HepG2 (cell line): ENCODE measurements around the gene SLC27A2. TPM values are rescaled to one million over a fixed set of nuclear protein-coding genes. Genes with fewer than 3 reads are reported as not detected.

Source experiments
- ATF7-NPFF ChIP-seq: sonication (generic); formaldehyde crosslinking; IDR thresholded peaks from 2 replicates; pipeline ENCODE4 v1.8.1; 2023; ENCODE audit warnings: mild to moderate bottlenecking, low read depth, missing genetic modification reagents, moderate library complexity
- CENPX ChIP-seq: sonication (generic); formaldehyde crosslinking; IDR thresholded peaks from 2 replicates; pipeline ENCODE4 v1.9.0; 2021; ENCODE audit warnings: mild to moderate bottlenecking, missing genetic modification reagents, moderate library complexity
- CHCHD3 ChIP-seq: sonication (generic); formaldehyde crosslinking; IDR thresholded peaks from 2 replicates; pipeline ENCODE4 v1.8.0; 2022; ENCODE audit warnings: mild to moderate bottlenecking, missing genetic modification reagents, moderate library complexity
- HOXA7 ChIP-seq: sonication (generic); formaldehyde crosslinking; IDR thresholded peaks from 2 replicates; pipeline ENCODE4 v1.8.1; 2022; ENCODE audit warnings: mild to moderate bottlenecking, missing genetic modification reagents, moderate library complexity
- JUND ChIP-seq: sonication (generic); formaldehyde crosslinking; IDR thresholded peaks from 2 replicates; pipeline ENCODE4 v1.8.0; 2022; ENCODE audit warnings: mild to moderate bottlenecking, missing genetic modification reagents
- KDM5A ChIP-seq: fragments of 200-600 bp; sonication (generic); IDR thresholded peaks from 2 replicates; pipeline ENCODE4 v1.7.0; 2018; ENCODE audit warnings: antibody characterized with exemption, mild to moderate bottlenecking, low read length, borderline replicate concordance
- PLRG1 ChIP-seq: fragments of 450-650 bp; conservative IDR thresholded peaks from 2 replicates; pipeline ENCODE4 v1.6.1; 2016
- POGZ ChIP-seq: sonication (generic); formaldehyde crosslinking; IDR thresholded peaks from 2 replicates; pipeline ENCODE4 v1.4.0; 2020; ENCODE audit warnings: mild to moderate bottlenecking, missing genetic modification reagents
- RBM39 ChIP-seq: fragments of 200-400 bp; formaldehyde crosslinking; IDR thresholded peaks from one replicate; pipeline ENCODE4 v1.6.1; 2018; ENCODE audit warnings: antibody characterized with exemption, mild to moderate bottlenecking, low read depth, low read length; ENCODE audit not compliant: poor library complexity, severe bottlenecking
- SAP130 ChIP-seq: IDR thresholded peaks from 2 replicates; pipeline ENCODE4 v1.6.1; 2016; ENCODE audit warnings: low read depth
- TEAD3 ChIP-seq: optimal IDR thresholded peaks from 2 replicates; pipeline ENCODE3; 2016; ENCODE audit warnings: borderline replicate concordance
- TGIF2 ChIP-seq: IDR thresholded peaks from 2 replicates; pipeline ENCODE4 v1.6.1; 2016; ENCODE audit warnings: control low read depth, missing compliant biosample characterization
- TOE1 ChIP-seq: sonication (generic); formaldehyde crosslinking; IDR thresholded peaks from 2 replicates; pipeline ENCODE4 v1.4.0; 2020; ENCODE audit warnings: mild to moderate bottlenecking, missing genetic modification reagents
- ZFP91 ChIP-seq: sonication (generic); formaldehyde crosslinking; IDR thresholded peaks from 2 replicates; pipeline ENCODE4 v1.9.0; 2022; ENCODE audit warnings: missing genetic modification reagents, mild to moderate bottlenecking, borderline replicate concordance
- ZNF10 ChIP-seq: sonication (generic); formaldehyde crosslinking; IDR thresholded peaks from 2 replicates; pipeline ENCODE4 v1.4.0; 2020; ENCODE audit warnings: mild to moderate bottlenecking, low read depth, missing genetic modification reagents, borderline replicate concordance
- ZNF230 ChIP-seq: sonication (generic); formaldehyde crosslinking; IDR thresholded peaks from 2 replicates; pipeline ENCODE4 v1.4.0; 2020; ENCODE audit warnings: mild to moderate bottlenecking, missing genetic modification reagents
- ZNF274 ChIP-seq: sonication (generic); formaldehyde crosslinking; IDR thresholded peaks from 2 replicates; pipeline ENCODE4 v1.5.1; 2020; ENCODE audit warnings: mild to moderate bottlenecking, missing genetic modification reagents
- ZNF280B ChIP-seq: sonication (generic); formaldehyde crosslinking; IDR thresholded peaks from 2 replicates; pipeline ENCODE4 v1.5.0; 2020; ENCODE audit warnings: missing genetic modification reagents, mild to moderate bottlenecking, borderline replicate concordance
- ZNF570 ChIP-seq: sonication (generic); formaldehyde crosslinking; IDR thresholded peaks from 2 replicates; pipeline ENCODE4 v1.4.0; 2020; ENCODE audit warnings: mild to moderate bottlenecking, missing genetic modification reagents, borderline replicate concordance
- ZNF580 ChIP-seq: IDR thresholded peaks from 2 replicates; pipeline ENCODE4 v1.6.1; 2016; ENCODE audit warnings: low read depth, borderline replicate concordance
- ZNF768 ChIP-seq: sonication (generic); formaldehyde crosslinking; IDR thresholded peaks from 2 replicates; pipeline ENCODE4 v1.4.0; 2020; ENCODE audit warnings: missing genetic modification reagents
- polyA plus RNA-seq, 8 experiments: library from polyadenylated mRNA; depleted of rRNA in 3 of 8; stranded (reverse) in 7 of 8; unstranded in 1 of 8; fragments of >200 nt; fragmentation: Illumina TruSeq in 4 of 8; extraction: Trizol in 4 of 8; gene quantifications; 2 replicates each; pipeline versions ENCODE4 v1.2.1 to v1.2.3, GENCODE V29; 2011 to 2016; ENCODE audit warnings: low read depth in 4 of 8, missing spikeins in 1 of 8, mixed read lengths in 1 of 8; ENCODE audit not compliant: insufficient read depth in 1 of 8
- total RNA-seq, 5 experiments: library from RNA; depleted of rRNA; stranded (reverse); fragments of >200 nt; fragmentation: Illumina TruSeq; extraction: Trizol; gene quantifications; 2 replicates each; pipeline ENCODE4 v1.2.3, GENCODE V29; 2016; ENCODE audit warnings: low read depth in 1 of 5
- TF ChIP-seq, protein P1 (sequence below): sonication (generic); formaldehyde crosslinking; IDR thresholded peaks from 2 replicates; pipeline ENCODE4 v1.5.1; 2020; ENCODE audit warnings: mild to moderate bottlenecking, missing genetic modification reagents, moderate library complexity
- TF ChIP-seq, protein P2 (sequence below): sonication (generic); formaldehyde crosslinking; IDR thresholded peaks from 2 replicates; pipeline ENCODE4 v1.5.1; 2020; ENCODE audit warnings: missing genetic modification reagents, mild to moderate bottlenecking, borderline replicate concordance

The SLC27A2 gene
- total and polyA plus RNA-seq, 2 of the 13 experiments (the other 11 are each of a cell fraction or from before 2014, with no cell fraction given) = 14.6 to 23.4 TPM

DNA sequence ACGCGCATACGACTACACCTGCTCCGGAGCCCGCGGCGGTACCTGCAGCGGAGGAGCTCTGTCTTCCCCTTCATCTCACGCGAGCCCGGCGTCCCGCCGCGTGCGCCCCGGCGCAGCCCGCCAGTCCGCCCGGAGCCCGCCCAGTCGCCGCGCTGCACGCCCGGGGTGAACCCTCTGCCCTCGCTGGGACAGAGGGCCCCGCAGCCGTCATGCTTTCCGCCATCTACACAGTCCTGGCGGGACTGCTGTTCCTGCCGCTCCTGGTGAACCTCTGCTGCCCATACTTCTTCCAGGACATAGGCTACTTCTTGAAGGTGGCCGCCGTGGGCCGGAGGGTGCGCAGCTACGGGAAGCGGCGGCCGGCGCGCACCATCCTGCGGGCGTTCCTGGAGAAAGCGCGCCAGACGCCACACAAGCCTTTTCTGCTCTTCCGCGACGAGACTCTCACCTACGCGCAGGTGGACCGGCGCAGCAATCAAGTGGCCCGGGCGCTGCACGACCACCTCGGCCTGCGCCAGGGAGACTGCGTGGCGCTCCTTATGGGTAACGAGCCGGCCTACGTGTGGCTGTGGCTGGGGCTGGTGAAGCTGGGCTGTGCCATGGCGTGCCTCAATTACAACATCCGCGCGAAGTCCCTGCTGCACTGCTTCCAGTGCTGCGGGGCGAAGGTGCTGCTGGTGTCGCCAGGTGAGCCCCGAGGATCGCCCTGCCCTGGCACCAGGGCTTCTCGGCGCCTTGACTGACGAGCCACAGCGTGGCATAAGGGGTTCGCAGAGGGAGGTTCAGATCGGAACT lies 420 bp downstream of the SLC27A2 start (continued):
- TF ChIP-seq HOXA7 (CRISPR knock-in tag) (0 out of 2 replicates have a peak, but pooled peaks have one; percentile 35), JUND (CRISPR knock-in tag) (no peak), ZNF230 (CRISPR knock-in tag) (peak; percentile 65; the same call in 1 of the 2 replicates), POGZ (peak; percentile 17; the same call in 1 of the 2 replicates), ZNF10 (no peak), ZNF280B (CRISPR knock-in tag) (no peak), SAP130 (peak; percentile 21; the same call in 1 of the 2 replicates), CHCHD3 (peak; percentile 12; the same call in 1 of the 2 replicates), CENPX (no peak), TOE1 (CRISPR knock-in tag) (no peak), ZFP91 (CRISPR knock-in tag) (peak; percentile 15), ATF7-NPFF (CRISPR knock-in tag) (peak; percentile 88), ZNF274 (CRISPR knock-in tag) (peak; percentile 27; the same call in 1 of the 2 replicates), PLRG1 (no peak), KDM5A (no peak), RBM39 (peak; percentile 65), TEAD3 (CRISPR knock-in tag) (peak; percentile 18), TGIF2 (CRISPR knock-in tag) (no peak), ZNF768 (CRISPR knock-in tag) (peak; percentile 51; the same call in 1 of the 2 replicates), ZNF570 (0 out of 2 replicates have a peak, but pooled peaks have one; percentile 3), ZNF580 (CRISPR knock-in tag) (no peak)
- TF ChIP-seq, protein P1, sequence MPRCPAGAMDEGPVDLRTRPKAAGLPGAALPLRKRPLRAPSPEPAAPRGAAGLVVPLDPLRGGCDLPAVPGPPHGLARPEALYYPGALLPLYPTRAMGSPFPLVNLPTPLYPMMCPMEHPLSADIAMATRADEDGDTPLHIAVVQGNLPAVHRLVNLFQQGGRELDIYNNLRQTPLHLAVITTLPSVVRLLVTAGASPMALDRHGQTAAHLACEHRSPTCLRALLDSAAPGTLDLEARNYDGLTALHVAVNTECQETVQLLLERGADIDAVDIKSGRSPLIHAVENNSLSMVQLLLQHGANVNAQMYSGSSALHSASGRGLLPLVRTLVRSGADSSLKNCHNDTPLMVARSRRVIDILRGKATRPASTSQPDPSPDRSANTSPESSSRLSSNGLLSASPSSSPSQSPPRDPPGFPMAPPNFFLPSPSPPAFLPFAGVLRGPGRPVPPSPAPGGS (CRISPR knock-in tag) = peak; percentile 91; the same call in 1 of the 2 replicates
- TF ChIP-seq, protein P2, sequence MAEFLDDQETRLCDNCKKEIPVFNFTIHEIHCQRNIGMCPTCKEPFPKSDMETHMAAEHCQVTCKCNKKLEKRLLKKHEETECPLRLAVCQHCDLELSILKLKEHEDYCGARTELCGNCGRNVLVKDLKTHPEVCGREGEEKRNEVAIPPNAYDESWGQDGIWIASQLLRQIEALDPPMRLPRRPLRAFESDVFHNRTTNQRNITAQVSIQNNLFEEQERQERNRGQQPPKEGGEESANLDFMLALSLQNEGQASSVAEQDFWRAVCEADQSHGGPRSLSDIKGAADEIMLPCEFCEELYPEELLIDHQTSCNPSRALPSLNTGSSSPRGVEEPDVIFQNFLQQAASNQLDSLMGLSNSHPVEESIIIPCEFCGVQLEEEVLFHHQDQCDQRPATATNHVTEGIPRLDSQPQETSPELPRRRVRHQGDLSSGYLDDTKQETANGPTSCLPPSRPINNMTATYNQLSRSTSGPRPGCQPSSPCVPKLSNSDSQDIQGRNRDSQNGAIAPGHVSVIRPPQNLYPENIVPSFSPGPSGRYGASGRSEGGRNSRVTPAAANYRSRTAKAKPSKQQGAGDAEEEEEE (CRISPR knock-in tag) = no peak
